Body of pancreas (tissue), 4 donors: ENCODE results near the gene TRAPPC5. TPM values are rescaled to one million over a fixed set of nuclear protein-coding genes. Genes with fewer than 3 reads are reported as not detected.

ENCODE experiments used
- ATAC-seq: fragments of 150-250 bp; one replicate; pipeline ENCODE4 v1.9.1; 2016
- DNase-seq, 4 donors: peaks; one replicate each; pipeline ENCODE4 v3.0.0-alpha.2; 2019
- H3K27ac ChIP-seq, 4 donors: fragments of 200-600 bp; sonication (generic); 1 replicate in 3 of 4; 2 replicates in 1 of 4; pipeline versions ENCODE4 v1.5.1 to v1.6.1; 2016 to 2019; ENCODE audit warnings: mild to moderate bottlenecking in 1 of 4, mixed read lengths in 1 of 4, moderate library complexity in 1 of 4
- H3K27me3 ChIP-seq, 2 donors: fragments of 200-600 bp; sonication (generic); one replicate each; pipeline ENCODE4 v1.6.0; 2016; ENCODE audit warnings: mild to moderate bottlenecking in 1 of 2
- H3K36me3 ChIP-seq, 2 donors: fragments of 200-600 bp; sonication (generic); replicated peaks in 1 of 2; 2 replicates each; pipeline ENCODE4 v1.5.1; 2016; ENCODE audit warnings: low read depth in 2 of 2; ENCODE audit not compliant: insufficient read depth in 1 of 2
- H3K4me1 ChIP-seq: fragments of 200-600 bp; sonication (generic); one replicate; pipeline ENCODE4 v1.6.0; 2016
- H3K4me3 ChIP-seq, 2 donors: fragments of 200-600 bp; sonication (generic); 1 replicate in 1 of 2; 2 replicates in 1 of 2; pipeline ENCODE4 v1.5.1; 2016 to 2019
- H3K9me3 ChIP-seq, 3 donors: fragments of 200-600 bp; sonication (generic); 1 replicate in 2 of 3; 2 replicates in 1 of 3; pipeline ENCODE4 v1.5.1; 2016
- POLR2A ChIP-seq, 3 donors: fragments of 450-650 bp; IDR thresholded peaks; one replicate each; pipeline ENCODE4 v1.6.1; 2016; ENCODE audit warnings: antibody characterized with exemption in 3 of 3, mild to moderate bottlenecking in 2 of 3
- WGBS, 2 donors: methylation state at CpG; one replicate each; pipeline ENCODE4 v1.1.5; 2017; 5-methylcytosine and 5-hydroxymethylcytosine counted together
- intact Hi-C: fragments of 100-400 bp; cut with DNase I; formaldehyde crosslinking; loops from one replicate; pipeline ENCODE4 v1.15.1; 2023
- total RNA-seq, 2 donors: library from RNA; depleted of rRNA; stranded (reverse); fragments of >200 nt; gene quantifications; one replicate each; pipeline ENCODE4 v1.1.0, GENCODE V29; 2016
- TF ChIP-seq, protein P1 (sequence below), 7 experiments: fragments of 450-650 bp in 4 of 7; fragments of 200-600 bp in 3 of 7; sonication (generic) in 3 of 7; IDR thresholded peaks; one replicate each; pipeline ENCODE4 v1.5.1; 2016 to 2019; ENCODE audit warnings: antibody characterized with exemption in 7 of 7

Gene TRAPPC5
- total RNA-seq, 2 donors from 2014 or later: 10.9 to 18.7 TPM

DNA sequence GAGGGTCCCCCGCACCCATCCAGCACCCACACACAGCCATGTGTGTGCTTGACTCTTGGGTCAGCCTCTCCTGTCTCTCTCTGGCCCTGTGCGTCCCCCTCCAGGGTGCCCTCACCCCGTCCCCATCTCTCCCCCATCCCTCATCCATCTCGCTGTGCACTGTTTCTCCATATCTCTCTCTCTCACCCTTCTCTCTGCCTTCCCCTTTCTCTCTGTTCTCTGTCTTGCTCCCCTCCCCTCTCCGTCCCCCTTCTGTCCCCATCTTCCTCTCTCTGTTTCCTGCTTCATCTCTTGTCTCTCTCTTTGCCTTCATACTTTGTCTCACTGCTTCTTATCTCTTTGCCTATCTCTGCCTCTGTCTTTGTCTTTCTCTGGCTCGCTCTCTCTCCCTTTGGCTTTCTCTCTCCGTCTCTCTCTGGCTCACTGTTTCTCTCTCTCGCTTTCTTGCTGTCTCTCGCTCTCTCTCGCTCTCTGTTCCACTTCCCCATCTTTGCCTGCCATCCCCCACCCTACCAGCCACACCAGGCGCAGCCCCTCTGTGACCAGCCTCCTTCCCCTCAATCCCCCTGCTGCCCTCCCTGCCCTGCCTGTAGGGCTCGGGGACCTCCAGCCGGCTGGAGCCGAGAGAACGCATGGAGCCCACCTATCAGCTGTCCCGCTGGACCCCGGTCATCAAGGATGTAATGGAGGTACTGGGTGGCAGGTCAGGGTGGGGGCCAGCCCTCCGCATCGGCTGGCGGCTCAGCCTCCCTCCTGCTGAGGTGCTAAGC, 34.8 kb upstream of the TRAPPC5 start:
- DNase-seq (no peak), ATAC-seq (no peak)
- no peaks in the 10 kb centered on the region for H3K9me3 ChIP-seq
- H3K27me3 ChIP-seq: no peaks in the 10 kb centered on the region
- WGBS, 2 donors: 73 to 88% methylated on average over 19 to 20 of the region's 20 CpGs
- TF ChIP-seq, protein P1, sequence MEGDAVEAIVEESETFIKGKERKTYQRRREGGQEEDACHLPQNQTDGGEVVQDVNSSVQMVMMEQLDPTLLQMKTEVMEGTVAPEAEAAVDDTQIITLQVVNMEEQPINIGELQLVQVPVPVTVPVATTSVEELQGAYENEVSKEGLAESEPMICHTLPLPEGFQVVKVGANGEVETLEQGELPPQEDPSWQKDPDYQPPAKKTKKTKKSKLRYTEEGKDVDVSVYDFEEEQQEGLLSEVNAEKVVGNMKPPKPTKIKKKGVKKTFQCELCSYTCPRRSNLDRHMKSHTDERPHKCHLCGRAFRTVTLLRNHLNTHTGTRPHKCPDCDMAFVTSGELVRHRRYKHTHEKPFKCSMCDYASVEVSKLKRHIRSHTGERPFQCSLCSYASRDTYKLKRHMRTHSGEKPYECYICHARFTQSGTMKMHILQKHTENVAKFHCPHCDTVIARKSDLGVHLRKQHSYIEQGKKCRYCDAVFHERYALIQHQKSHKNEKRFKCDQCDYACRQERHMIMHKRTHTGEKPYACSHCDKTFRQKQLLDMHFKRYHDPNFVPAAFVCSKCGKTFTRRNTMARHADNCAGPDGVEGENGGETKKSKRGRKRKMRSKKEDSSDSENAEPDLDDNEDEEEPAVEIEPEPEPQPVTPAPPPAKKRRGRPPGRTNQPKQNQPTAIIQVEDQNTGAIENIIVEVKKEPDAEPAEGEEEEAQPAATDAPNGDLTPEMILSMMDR (IDR thresholded peaks at IDR 0.05): no peak
- no peak for TF ChIP-seq POLR2A (IDR thresholded peaks at IDR 0.05)
- H3K4me3 ChIP-seq: no peak overlapping the region
- H3K27ac ChIP-seq: no peak overlapping the region
- peaks cover 11% of the 10 kb centered on the region for H3K4me1 ChIP-seq
- intact Hi-C loops: no loop called here
- no peaks in the 10 kb centered on the region for H3K36me3 ChIP-seq

GRCh38 chr19:7646426-7646700, 34.3 kb upstream of the TRAPPC5 start:
- H3K9me3 ChIP-seq: no peaks in the 10 kb centered on the region
- DNase-seq (no peak), ATAC-seq (no peak)
- intact Hi-C loops: no loop called here
- no peaks in the 10 kb centered on the region for H3K36me3 ChIP-seq
- no peak overlapping the region for H3K27ac ChIP-seq
- TF ChIP-seq, protein P1 (IDR thresholded peaks at IDR 0.05): no peak
- TF ChIP-seq POLR2A (IDR thresholded peaks at IDR 0.05): no peak
- no peak overlapping the region for H3K4me3 ChIP-seq
- H3K27me3 ChIP-seq: no peaks in the 10 kb centered on the region
- H3K4me1 ChIP-seq: peaks cover 11% of the 10 kb centered on the region
- 80 to 82% methylated on average over 7 to 8 of the region's 8 CpGs for WGBS, 2 donors

GRCh38 chr19:7647156-7647555, 33.5 kb upstream of the TRAPPC5 start:
- no peaks in the 10 kb centered on the region for H3K27me3 ChIP-seq
- ATAC-seq (no peak), DNase-seq (no peak)
- peaks cover 16% of the 10 kb centered on the region for H3K4me1 ChIP-seq
- no peaks in the 10 kb centered on the region for H3K9me3 ChIP-seq
- H3K4me3 ChIP-seq: no peak overlapping the region
- TF ChIP-seq POLR2A (IDR thresholded peaks at IDR 0.05): no peak
- TF ChIP-seq, protein P1 (IDR thresholded peaks at IDR 0.05): no peak
- no peaks in the 10 kb centered on the region for H3K36me3 ChIP-seq
- H3K27ac ChIP-seq: no peak overlapping the region
- intact Hi-C loops: no loop called here
- WGBS, 2 donors: 90 to 93% methylated on average over 7 to 23 of the region's 26 CpGs

GRCh38 chr19:7648265-7649014, 32.2 kb upstream of the TRAPPC5 start:
- no peaks in the 10 kb centered on the region for H3K9me3 ChIP-seq
- no peaks in the 10 kb centered on the region for H3K27me3 ChIP-seq
- 73 to 77% methylated on average over 15 of the region's 15 CpGs for WGBS, 2 donors
- peaks cover 27% of the 10 kb centered on the region for H3K4me1 ChIP-seq
- ATAC-seq (no peak), DNase-seq (no peak)
- H3K36me3 ChIP-seq: no peaks in the 10 kb centered on the region
- TF ChIP-seq, protein P1 (IDR thresholded peaks at IDR 0.05): no peak
- TF ChIP-seq POLR2A (IDR thresholded peaks at IDR 0.05): no peak
- peak overlapping the region in 3 of 4 donors; percentile 61 to 84 (median 69) for H3K27ac ChIP-seq
- H3K4me3 ChIP-seq: no peak overlapping the region
- intact Hi-C loops: no loop called here
